ENCODE results near the gene GPR87. TPM values are rescaled to one million over a fixed set of nuclear protein-coding genes. Genes with fewer than 3 reads are reported as not detected.

The GPR87 gene, protein sequence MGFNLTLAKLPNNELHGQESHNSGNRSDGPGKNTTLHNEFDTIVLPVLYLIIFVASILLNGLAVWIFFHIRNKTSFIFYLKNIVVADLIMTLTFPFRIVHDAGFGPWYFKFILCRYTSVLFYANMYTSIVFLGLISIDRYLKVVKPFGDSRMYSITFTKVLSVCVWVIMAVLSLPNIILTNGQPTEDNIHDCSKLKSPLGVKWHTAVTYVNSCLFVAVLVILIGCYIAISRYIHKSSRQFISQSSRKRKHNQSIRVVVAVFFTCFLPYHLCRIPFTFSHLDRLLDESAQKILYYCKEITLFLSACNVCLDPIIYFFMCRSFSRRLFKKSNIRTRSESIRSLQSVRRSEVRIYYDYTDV
- 1 to 10 TPM; 3.2 to 5.0 TPM for total RNA-seq

DNA sequence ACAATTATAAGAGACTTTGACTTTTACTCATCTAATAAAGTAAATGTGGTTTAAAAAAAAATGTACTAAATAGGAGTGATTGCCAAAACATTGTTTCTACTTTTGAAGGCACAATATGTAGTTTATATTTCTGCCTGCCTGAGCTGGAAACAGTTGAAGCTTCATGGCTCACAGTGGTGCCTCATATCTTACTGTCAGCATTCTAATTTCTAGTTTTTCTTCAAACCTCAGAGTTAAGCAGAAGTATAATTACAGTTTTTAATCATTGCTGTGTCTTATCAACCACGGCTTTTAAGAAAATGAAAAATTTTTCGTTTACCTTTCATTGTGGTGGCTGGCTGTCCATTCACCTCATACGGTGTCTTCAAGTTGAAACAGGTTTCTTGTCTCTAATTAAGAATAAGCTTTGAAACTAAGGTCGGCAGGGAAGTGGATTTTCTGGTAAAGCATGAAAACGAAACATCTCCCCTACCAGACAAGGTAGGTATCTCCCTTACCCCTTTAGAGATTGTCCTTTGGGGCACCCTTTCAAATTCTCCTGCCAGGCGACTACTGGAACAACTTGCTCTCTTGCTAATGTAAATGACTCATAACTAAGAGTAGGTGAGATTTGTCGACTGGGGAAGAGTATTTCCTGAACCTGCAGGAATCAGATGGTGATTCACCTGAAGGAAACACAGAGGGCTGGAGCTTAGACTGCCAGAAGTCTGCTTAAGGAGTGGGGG lies at the start of gene GPR87:
TSS of gene GPR87 (minus strand) at position 554 of the 725 bp plus-strand sequence. CDS start 16,720 bp downstream, outside the sequence.
- H3K27me3 Mint-ChIP-seq, result peaks cover 5% of the 10 kb centered on the region
- peak within 1 kb of the TSS; percentile 75 for H3K4me3 Mint-ChIP-seq
- H3K4me1 Mint-ChIP-seq, result peaks cover 5% of the 10 kb centered on the region
- H3K27ac Mint-ChIP-seq, result peak within 1 kb of the TSS; percentile 80
- ATAC-seq (replicated peaks), result peak; percentile 84
- no peaks in the 10 kb centered on the region for H3K36me3 Mint-ChIP-seq (ENCODE audit: low read depth)
- H3K9me3 Mint-ChIP-seq, result no peaks in the 10 kb centered on the region

- Mint-ChIP-seq H3K27ac (no peak overlapping the region), H3K4me3 (no peak overlapping the region), H3K27me3 (no peaks in the 10 kb centered on the region), H3K9me3 (no peaks in the 10 kb centered on the region), H3K36me3 (ENCODE audit: low read depth) (no peaks in the 10 kb centered on the region), H3K4me1 (no peaks in the 10 kb centered on the region)
- no peak for ATAC-seq (replicated peaks)
Measured at GRCh38 chr3:151362751-151363174, 46.1 kb upstream of the GPR87 start.

GRCh38 chr3:151357463-151357850 lies 40.8 kb upstream of the GPR87 start:
- H3K4me1 Mint-ChIP-seq, result no peaks in the 10 kb centered on the region
- no peak overlapping the region for H3K27ac Mint-ChIP-seq
- no peaks in the 10 kb centered on the region for H3K9me3 Mint-ChIP-seq
- H3K4me3 Mint-ChIP-seq, result no peak overlapping the region
- H3K36me3 Mint-ChIP-seq (ENCODE audit: low read depth), result no peaks in the 10 kb centered on the region
- ATAC-seq (replicated peaks), result no peak
- H3K27me3 Mint-ChIP-seq, result no peaks in the 10 kb centered on the region

GRCh38 chr3:151356794-151357462 lies 40.3 kb upstream of the GPR87 start:
- Mint-ChIP-seq H3K27me3 (no peaks in the 10 kb centered on the region), H3K4me1 (no peaks in the 10 kb centered on the region), H3K36me3 (ENCODE audit: low read depth) (no peaks in the 10 kb centered on the region), H3K4me3 (no peak overlapping the region), H3K27ac (no peak overlapping the region), H3K9me3 (no peaks in the 10 kb centered on the region)
- no peak for ATAC-seq (replicated peaks)

DNA sequence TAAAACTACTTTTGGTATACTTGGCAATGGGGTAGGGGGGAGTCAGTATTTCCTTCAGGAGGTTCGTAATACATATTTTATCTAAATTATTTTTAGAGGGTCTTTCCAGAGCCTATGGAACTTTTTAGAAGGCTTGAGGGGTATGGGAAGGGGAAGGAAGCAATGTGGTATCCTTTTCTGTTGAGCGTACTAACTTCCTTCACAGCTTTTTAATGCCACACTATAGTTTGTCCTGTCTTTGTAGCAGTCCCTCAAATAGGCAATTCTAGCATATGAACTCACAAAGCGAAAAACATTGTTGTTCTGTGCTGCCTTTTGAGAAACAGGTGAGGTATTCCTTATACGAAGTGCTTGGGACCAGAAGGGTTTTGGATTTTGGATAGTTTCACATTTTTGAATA lies 35.0 kb upstream of the GPR87 start:
- Mint-ChIP-seq H3K4me3 (no peak overlapping the region), H3K27me3 (peaks cover 14% of the 10 kb centered on the region), H3K27ac (no peak overlapping the region), H3K9me3 (no peaks in the 10 kb centered on the region), H3K36me3 (ENCODE audit: low read depth) (no peaks in the 10 kb centered on the region), H3K4me1 (peaks cover 7% of the 10 kb centered on the region)
- no peak for ATAC-seq (replicated peaks)

- ATAC-seq (replicated peaks), result no peak
- no peaks in the 10 kb centered on the region for H3K36me3 Mint-ChIP-seq (ENCODE audit: low read depth)
- H3K4me3 Mint-ChIP-seq, result no peak overlapping the region
- no peak overlapping the region for H3K27ac Mint-ChIP-seq
- H3K9me3 Mint-ChIP-seq, result no peaks in the 10 kb centered on the region
- peaks cover 18% of the 10 kb centered on the region for H3K27me3 Mint-ChIP-seq
- H3K4me1 Mint-ChIP-seq, result peaks cover 7% of the 10 kb centered on the region
Measured at GRCh38 chr3:151351219-151351618, 34.6 kb upstream of the GPR87 start.

DNA sequence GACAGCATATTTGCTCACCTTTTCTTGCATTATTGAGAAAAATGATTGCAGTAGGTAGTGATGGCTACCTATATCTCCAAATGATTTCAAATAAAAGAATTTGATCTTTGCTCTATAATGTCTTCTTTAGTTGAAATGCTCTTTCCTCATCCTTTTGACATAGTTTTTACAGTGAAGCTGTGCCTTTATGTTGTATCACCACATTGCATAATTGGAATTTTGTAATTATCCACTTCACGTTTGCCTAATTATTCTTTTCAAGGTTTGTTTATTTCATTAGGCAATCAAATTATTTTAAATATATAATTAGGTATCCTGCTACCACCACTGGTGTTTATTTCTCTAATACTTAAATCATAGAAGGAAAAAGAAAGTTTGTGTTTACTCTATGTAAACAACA lies 34.0 kb upstream of the GPR87 start:
- H3K4me3 Mint-ChIP-seq, result no peak overlapping the region
- peaks cover 19% of the 10 kb centered on the region for H3K27me3 Mint-ChIP-seq
- ATAC-seq (replicated peaks), result no peak
- H3K9me3 Mint-ChIP-seq, result no peaks in the 10 kb centered on the region
- peaks cover 7% of the 10 kb centered on the region for H3K4me1 Mint-ChIP-seq
- H3K27ac Mint-ChIP-seq, result no peak overlapping the region
- no peaks in the 10 kb centered on the region for H3K36me3 Mint-ChIP-seq (ENCODE audit: low read depth)

- Mint-ChIP-seq H3K4me3 (no peak overlapping the region), H3K9me3 (no peaks in the 10 kb centered on the region), H3K27me3 (peaks cover 22% of the 10 kb centered on the region), H3K27ac (no peak overlapping the region), H3K36me3 (ENCODE audit: low read depth) (no peaks in the 10 kb centered on the region), H3K4me1 (peaks cover 7% of the 10 kb centered on the region)
- no peak for ATAC-seq (replicated peaks)
Measured at GRCh38 chr3:151347432-151347831, 30.8 kb upstream of the GPR87 start.

- ATAC-seq (replicated peaks), result no peak
- H3K27ac Mint-ChIP-seq, result no peak overlapping the region
- H3K27me3 Mint-ChIP-seq, result peaks cover 22% of the 10 kb centered on the region
Measured at GRCh38 chr3:151346292-151346691, 29.7 kb upstream of the GPR87 start.

GRCh38 chr3:151345859-151346258 lies 29.2 kb upstream of the GPR87 start:
- no peak for ATAC-seq (replicated peaks)
- Mint-ChIP-seq H3K9me3 (no peaks in the 10 kb centered on the region), H3K27ac (no peak overlapping the region), H3K27me3 (peaks cover 19% of the 10 kb centered on the region), H3K36me3 (ENCODE audit: low read depth) (no peaks in the 10 kb centered on the region), H3K4me1 (peaks cover under 1% of the 10 kb centered on the region), H3K4me3 (peak overlapping the region; percentile 11)

More at GRCh38 chr3:151346292-151346691, 29.7 kb upstream of the GPR87 start:
- Mint-ChIP-seq H3K9me3 (no peaks in the 10 kb centered on the region), H3K36me3 (ENCODE audit: low read depth) (no peaks in the 10 kb centered on the region), H3K4me1 (peaks cover 5% of the 10 kb centered on the region), H3K4me3 (peak overlapping the region; percentile 11)

DNA sequence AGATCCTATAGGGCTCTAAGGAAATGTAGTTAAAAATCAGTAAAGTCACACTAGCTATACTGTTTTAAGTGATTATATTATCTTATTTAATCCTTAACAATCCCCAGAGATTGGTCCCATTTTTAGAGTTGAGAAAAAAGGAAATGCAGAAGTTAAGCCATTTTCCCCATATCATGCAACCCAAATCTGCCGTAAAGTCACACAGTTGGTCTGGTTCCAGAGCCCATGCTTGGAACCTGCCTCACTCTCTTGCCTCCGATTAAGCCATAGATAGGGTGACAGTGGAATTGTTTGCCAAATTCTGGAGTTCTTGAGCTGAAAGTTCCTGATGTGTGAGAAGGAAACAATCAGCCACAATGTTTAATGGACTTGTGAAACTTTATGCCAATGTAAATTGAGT lies 15.1 kb upstream of the GPR87 start:
- no peak overlapping the region for H3K27ac Mint-ChIP-seq
- no peaks in the 10 kb centered on the region for H3K9me3 Mint-ChIP-seq
- H3K4me3 Mint-ChIP-seq, result no peak overlapping the region
- H3K27me3 Mint-ChIP-seq, result peaks cover 17% of the 10 kb centered on the region
- no peak for ATAC-seq (replicated peaks)
- no peaks in the 10 kb centered on the region for H3K36me3 Mint-ChIP-seq (ENCODE audit: low read depth)
- no peaks in the 10 kb centered on the region for H3K4me1 Mint-ChIP-seq

DNA sequence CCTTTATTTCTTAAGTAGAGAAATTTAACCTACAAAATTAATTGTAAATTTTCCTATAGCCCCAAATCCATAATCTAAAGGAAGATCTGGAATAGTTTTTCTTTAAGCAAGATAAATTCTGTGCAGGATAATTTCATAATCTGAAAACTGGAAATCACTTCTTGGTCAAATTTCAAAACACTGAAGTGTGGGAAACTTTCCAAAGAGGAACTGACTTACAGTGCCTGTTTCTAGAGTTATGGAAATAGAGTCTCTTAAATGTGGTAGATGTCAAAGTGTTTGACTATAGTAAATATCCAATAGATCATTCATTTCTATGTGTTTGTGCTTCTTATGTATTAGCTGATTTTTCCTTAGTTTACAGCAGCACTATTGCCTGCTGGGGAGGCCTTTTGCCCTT lies 14.3 kb upstream of the GPR87 start:
- no peaks in the 10 kb centered on the region for H3K4me1 Mint-ChIP-seq
- peaks cover 19% of the 10 kb centered on the region for H3K27me3 Mint-ChIP-seq
- no peaks in the 10 kb centered on the region for H3K36me3 Mint-ChIP-seq (ENCODE audit: low read depth)
- no peak overlapping the region for H3K4me3 Mint-ChIP-seq
- no peaks in the 10 kb centered on the region for H3K9me3 Mint-ChIP-seq
- H3K27ac Mint-ChIP-seq, result no peak overlapping the region
- no peak for ATAC-seq (replicated peaks)

DNA sequence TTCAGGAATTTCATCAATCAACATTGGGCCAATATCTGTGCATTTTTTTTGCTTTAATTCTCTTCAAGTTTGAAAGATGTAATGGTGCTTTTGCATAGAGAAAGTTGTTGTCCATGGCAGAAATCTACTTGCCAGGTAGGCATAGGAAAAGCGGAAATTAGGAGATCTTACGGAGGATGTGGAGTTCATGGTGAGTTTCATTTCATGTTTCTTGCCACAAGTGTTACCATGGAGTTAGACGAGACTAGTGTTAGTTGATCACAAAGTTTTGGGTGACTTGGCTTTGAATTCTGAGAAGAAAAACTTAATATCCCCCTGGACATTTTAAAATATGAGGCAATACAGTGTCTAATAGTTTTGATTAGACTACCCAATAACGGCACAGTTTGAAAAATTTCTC lies 13.8 kb upstream of the GPR87 start:
- H3K36me3 Mint-ChIP-seq (ENCODE audit: low read depth), result no peaks in the 10 kb centered on the region
- H3K4me3 Mint-ChIP-seq, result no peak overlapping the region
- H3K27ac Mint-ChIP-seq, result no peak overlapping the region
- peaks cover 18% of the 10 kb centered on the region for H3K27me3 Mint-ChIP-seq
- H3K9me3 Mint-ChIP-seq, result no peaks in the 10 kb centered on the region
- H3K4me1 Mint-ChIP-seq, result no peaks in the 10 kb centered on the region
- no peak for ATAC-seq (replicated peaks)

DNA sequence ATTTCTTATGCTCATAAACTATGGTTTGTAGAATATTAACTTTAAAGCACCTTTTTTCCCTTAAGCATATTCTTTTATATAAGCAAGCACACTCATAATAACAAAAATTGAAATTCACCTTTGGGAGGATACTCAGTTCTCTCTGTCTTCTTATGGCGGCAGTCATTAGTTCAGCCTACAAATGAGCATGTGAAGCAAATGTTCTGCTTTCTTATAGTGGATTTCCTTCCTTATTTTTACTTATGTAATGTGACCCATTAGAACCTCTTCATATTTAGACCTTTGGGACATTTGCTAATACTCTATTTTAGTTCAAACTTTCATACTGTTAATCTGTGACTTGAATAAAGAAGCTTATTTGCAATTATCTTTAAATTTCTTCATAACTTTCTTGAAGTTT lies 12.7 kb upstream of the GPR87 start, which contains the start of gene P2RY13:
TSS of gene P2RY13 (minus strand) at position 187 of the 400 bp plus-strand sequence. CDS start at position 166, 21 bp downstream.
- H3K9me3 Mint-ChIP-seq, result no peaks in the 10 kb centered on the region
- H3K4me3 Mint-ChIP-seq, result peak within 1 kb of the TSS; percentile 59
- ATAC-seq (replicated peaks), result no peak
- H3K27ac Mint-ChIP-seq, result peak within 1 kb of the TSS; percentile 62
- H3K4me1 Mint-ChIP-seq, result no peaks in the 10 kb centered on the region
- H3K36me3 Mint-ChIP-seq (ENCODE audit: low read depth), result no peaks in the 10 kb centered on the region
- peaks cover 18% of the 10 kb centered on the region for H3K27me3 Mint-ChIP-seq
